ENCODE data around the gene CD300LF. TPM values are rescaled to one million over a fixed set of nuclear protein-coding genes. Genes with fewer than 3 reads are reported as not detected.

Gene CD300LF
- total RNA-seq, 1 donor from 2014 or later: 0.19 TPM

- peaks cover 25% of the 10 kb centered on the region for H3K27me3 Mint-ChIP-seq
- H3K9me3 Mint-ChIP-seq: peaks cover 4% of the 10 kb centered on the region
- TF ChIP-seq CTCF (conservative IDR thresholded peaks at IDR 0.05): no peak
- H3K4me1 Mint-ChIP-seq (ENCODE audit: unreplicated experiment): no peaks in the 10 kb centered on the region
- H3K27ac Mint-ChIP-seq: no peak overlapping the region
- no peak overlapping the region for H3K4me3 Mint-ChIP-seq
- DNase-seq (ENCODE audit: extremely low spot score, unreplicated experiment): no peak
- no peaks in the 10 kb centered on the region for H3K36me3 Mint-ChIP-seq
Measured at GRCh38 chr17:74711058-74711824, 1.5 kb downstream of the CD300LF start.

DNA sequence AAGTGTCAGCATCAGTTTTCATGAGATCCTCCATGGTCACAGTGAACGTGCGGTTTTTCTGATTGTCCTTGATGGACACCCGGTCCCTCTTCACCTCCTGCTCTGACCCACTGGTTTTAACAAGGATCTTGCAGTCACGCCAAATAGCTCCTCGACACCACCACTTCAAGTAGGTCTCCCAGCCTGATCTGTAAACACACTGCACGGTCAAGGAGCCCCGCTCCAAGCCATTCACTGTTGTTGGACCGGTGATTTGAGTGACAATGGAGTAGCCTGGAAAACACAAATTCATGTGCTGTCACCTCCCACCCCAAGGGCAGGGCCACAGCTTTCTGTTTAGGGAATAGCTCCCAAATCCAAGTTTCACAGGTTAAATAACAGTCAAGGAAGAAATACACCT lies 8.2 kb downstream of the CD300LF start:
- Mint-ChIP-seq H3K4me1 (ENCODE audit: unreplicated experiment) (no peaks in the 10 kb centered on the region), H3K36me3 (no peaks in the 10 kb centered on the region), H3K4me3 (no peak overlapping the region), H3K27ac (no peak overlapping the region), H3K9me3 (no peaks in the 10 kb centered on the region), H3K27me3 (peaks cover 31% of the 10 kb centered on the region)
- DNase-seq (ENCODE audit: extremely low spot score, unreplicated experiment): no peak
- no peak for TF ChIP-seq CTCF (conservative IDR thresholded peaks at IDR 0.05)

- no peak overlapping the region for H3K27ac Mint-ChIP-seq
- TF ChIP-seq CTCF (conservative IDR thresholded peaks at IDR 0.05): no peak
- DNase-seq (ENCODE audit: extremely low spot score, unreplicated experiment): no peak
Measured at GRCh38 chr17:74703311-74703710, 9.4 kb downstream of the CD300LF start.

GRCh38 chr17:74702116-74702871 lies 10.4 kb downstream of the CD300LF start:
- Mint-ChIP-seq H3K4me3 (no peak overlapping the region), H3K4me1 (ENCODE audit: unreplicated experiment) (no peaks in the 10 kb centered on the region), H3K27ac (no peak overlapping the region), H3K27me3 (peaks cover 41% of the 10 kb centered on the region), H3K9me3 (no peaks in the 10 kb centered on the region), H3K36me3 (no peaks in the 10 kb centered on the region)
- DNase-seq (ENCODE audit: extremely low spot score, unreplicated experiment): no peak
- no peak for TF ChIP-seq CTCF (conservative IDR thresholded peaks at IDR 0.05)

More at GRCh38 chr17:74703311-74703710, 9.4 kb downstream of the CD300LF start:
- H3K4me1 Mint-ChIP-seq (ENCODE audit: unreplicated experiment): no peaks in the 10 kb centered on the region
- H3K4me3 Mint-ChIP-seq: no peak overlapping the region
- H3K27me3 Mint-ChIP-seq: peaks cover 35% of the 10 kb centered on the region
- H3K9me3 Mint-ChIP-seq: no peaks in the 10 kb centered on the region
- H3K36me3 Mint-ChIP-seq: no peaks in the 10 kb centered on the region

- H3K36me3 Mint-ChIP-seq: no peaks in the 10 kb centered on the region
- TF ChIP-seq CTCF (conservative IDR thresholded peaks at IDR 0.05): no peak
- no peaks in the 10 kb centered on the region for H3K9me3 Mint-ChIP-seq
- H3K27ac Mint-ChIP-seq: no peak overlapping the region
- H3K27me3 Mint-ChIP-seq: peaks cover 44% of the 10 kb centered on the region
- H3K4me3 Mint-ChIP-seq: no peak overlapping the region
- no peaks in the 10 kb centered on the region for H3K4me1 Mint-ChIP-seq (ENCODE audit: unreplicated experiment)
- no peak for DNase-seq (ENCODE audit: extremely low spot score, unreplicated experiment)
Measured at GRCh38 chr17:74699236-74699635, 13.5 kb downstream of the CD300LF start.

Data from type B pancreatic cell (in vitro differentiated cells).